ENCODE measurements around the gene ANKRD39.
"Not testable (repeated sequence)": the region's sequence is repeated elsewhere in the genome, so short reads cannot be mapped to it uniquely, and the experiment has no call there.

ANKRD39 gene

GRCh38 chr2:96857667-96858372 is at the start of gene ANKRD39:
TSS of gene ANKRD39 (minus strand) at chr2:96858016. CDS start at chr2:96857987, 29 bp downstream.
- DNase-seq = peak; percentile 98

- DNase-seq = no peak
Measured at GRCh38 chr2:96906729-96907114, 48.9 kb upstream of the ANKRD39 start.

GRCh38 chr2:96903815-96904214 is 46.0 kb upstream of the ANKRD39 start:
- DNase-seq = no peak

GRCh38 chr2:96903318-96903717 is 45.5 kb upstream of the ANKRD39 start:
- DNase-seq = no peak

GRCh38 chr2:96900237-96900636 is 42.4 kb upstream of the ANKRD39 start:
- no peak for DNase-seq

- no peak for DNase-seq
Measured at GRCh38 chr2:96899413-96899741, 41.6 kb upstream of the ANKRD39 start.

GRCh38 chr2:96898641-96899412 is 41.0 kb upstream of the ANKRD39 start:
- DNase-seq = no peak

- no peak for DNase-seq
Measured at GRCh38 chr2:96898135-96898505, 40.3 kb upstream of the ANKRD39 start.

- no peak for DNase-seq
Measured at GRCh38 chr2:96897491-96898134, 39.8 kb upstream of the ANKRD39 start.

GRCh38 chr2:96895746-96896651 is 38.2 kb upstream of the ANKRD39 start:
- DNase-seq = no peak

- no peak for DNase-seq
Measured at GRCh38 chr2:96895032-96895745, 37.4 kb upstream of the ANKRD39 start.

GRCh38 chr2:96894151-96894531 is 36.3 kb upstream of the ANKRD39 start:
- DNase-seq = no peak

GRCh38 chr2:96893289-96894150 is 35.7 kb upstream of the ANKRD39 start:
- DNase-seq = no peak

- DNase-seq = peak; percentile 21
Measured at GRCh38 chr2:96891591-96892333, 33.9 kb upstream of the ANKRD39 start.

GRCh38 chr2:96890726-96891385 is 33.0 kb upstream of the ANKRD39 start:
- DNase-seq = no peak

- no peak for DNase-seq
Measured at GRCh38 chr2:96890252-96890651, 32.4 kb upstream of the ANKRD39 start.

GRCh38 chr2:96889502-96889901 is 31.7 kb upstream of the ANKRD39 start:
- not testable (repeated sequence) for DNase-seq

- DNase-seq = no peak
Measured at GRCh38 chr2:96888072-96889011, 30.5 kb upstream of the ANKRD39 start.

- no peak for DNase-seq
Measured at GRCh38 chr2:96887493-96888012, 29.7 kb upstream of the ANKRD39 start.

Data from stimulated activated CD4-positive, alpha-beta T cell treated with anti-CD3 and anti-CD28 coated beads, Interleukin-4, amount 100 ng/mL, for 24 hours (primary cell).